NT2/D1 (cell line): Measurements from ENCODE around the gene DLG3.

Experiments used
- DNase-seq: peaks from one replicate; pipeline ENCODE4 v3.0.0-alpha.2; 2011; ENCODE audit warnings: low read depth, low spot score
- H3K27me3 ChIP-seq: 2 replicates; pipeline ENCODE4 v1.6.0; 2011; ENCODE audit warnings: mild to moderate bottlenecking; ENCODE audit not compliant: insufficient read length, insufficient read depth
- H3K36me3 ChIP-seq: 2 replicates; pipeline ENCODE4 v1.6.1; 2011; ENCODE audit warnings: mild to moderate bottlenecking, low read length, mixed read lengths; ENCODE audit not compliant: insufficient read depth, insufficient read length
- H3K4me1 ChIP-seq: 2 replicates; pipeline ENCODE4 v1.5.1; 2011; ENCODE audit not compliant: insufficient read depth, insufficient read length
- H3K4me3 ChIP-seq: 2 replicates; pipeline ENCODE4 v1.5.1; 2011; ENCODE audit warnings: low read depth; ENCODE audit not compliant: insufficient read length
- H3K9ac ChIP-seq: 2 replicates; pipeline ENCODE4 v1.6.0; 2011; ENCODE audit warnings: low read depth; ENCODE audit not compliant: insufficient read length
- H3K9me3 ChIP-seq: 2 replicates; pipeline ENCODE4 v1.5.1; 2011; ENCODE audit warnings: mild to moderate bottlenecking, low read length; ENCODE audit not compliant: insufficient read depth
- SUZ12 ChIP-seq: IDR thresholded peaks from 2 replicates; pipeline ENCODE4 v1.6.1; 2011; ENCODE audit not compliant: insufficient read length, insufficient read depth; ENCODE audit errors: extremely low read depth
- YY1 ChIP-seq: IDR thresholded peaks from 2 replicates; pipeline ENCODE4 v1.6.1; 2011; ENCODE audit not compliant: insufficient read length, insufficient read depth
- ZNF274 ChIP-seq: IDR thresholded peaks from 2 replicates; pipeline ENCODE4 v1.6.1; 2011; ENCODE audit warnings: mild to moderate bottlenecking, low read depth, low read length

DLG3 gene

GRCh38 chrX:70466968-70467367, 22.3 kb downstream of the DLG3 start:
- no peak overlapping the region for H3K9ac ChIP-seq
- no peak overlapping the region for H3K4me3 ChIP-seq
- TF ChIP-seq YY1: no peak
- TF ChIP-seq SUZ12: no peak
- no peak for TF ChIP-seq ZNF274
- H3K9me3 ChIP-seq: no peaks in the 10 kb centered on the region; the same call in 1 of the 2 replicates
- no peaks in the 10 kb centered on the region for H3K4me1 ChIP-seq
- no peaks in the 10 kb centered on the region for H3K27me3 ChIP-seq
- no peak for DNase-seq
- peaks cover 8% of the 10 kb centered on the region for H3K36me3 ChIP-seq

GRCh38 chrX:70468709-70469108, 24.1 kb downstream of the DLG3 start:
- Histone ChIP-seq H3K4me3 (no peak overlapping the region), H3K27me3 (no peaks in the 10 kb centered on the region), H3K4me1 (no peaks in the 10 kb centered on the region), H3K9ac (no peak overlapping the region), H3K36me3 (peaks cover 6% of the 10 kb centered on the region), H3K9me3 (no peaks in the 10 kb centered on the region; the same call in 1 of the 2 replicates)
- TF ChIP-seq SUZ12 (no peak), ZNF274 (no peak), YY1 (no peak)
- no peak for DNase-seq

GRCh38 chrX:70470850-70471289, 26.2 kb downstream of the DLG3 start:
- H3K4me3 ChIP-seq: no peak overlapping the region
- no peak for DNase-seq
- no peaks in the 10 kb centered on the region; the same call in 1 of the 2 replicates for H3K9me3 ChIP-seq
- peaks cover 4% of the 10 kb centered on the region for H3K36me3 ChIP-seq
- H3K9ac ChIP-seq: no peak overlapping the region
- H3K27me3 ChIP-seq: no peaks in the 10 kb centered on the region
- TF ChIP-seq ZNF274 (no peak), YY1 (no peak), SUZ12 (no peak)
- H3K4me1 ChIP-seq: no peaks in the 10 kb centered on the region

- no peak overlapping the region for H3K4me3 ChIP-seq
- TF ChIP-seq SUZ12 (no peak), YY1 (no peak)
- peaks cover 9% of the 10 kb centered on the region for H3K36me3 ChIP-seq
- H3K9ac ChIP-seq: peak overlapping the region; percentile 32
- no peaks in the 10 kb centered on the region for H3K9me3 ChIP-seq
- no peaks in the 10 kb centered on the region for H3K27me3 ChIP-seq
- peaks cover 13% of the 10 kb centered on the region for H3K4me1 ChIP-seq
- no peak for DNase-seq
Measured at GRCh38 chrX:70476166-70476933, 31.7 kb downstream of the DLG3 start.

GRCh38 chrX:70476934-70477733, 32.5 kb downstream of the DLG3 start:
- H3K4me1 ChIP-seq: peaks cover 13% of the 10 kb centered on the region
- peak; percentile 68 for DNase-seq
- no peak for TF ChIP-seq ZNF274
- no peak for TF ChIP-seq YY1
- no peak for TF ChIP-seq SUZ12
- no peak overlapping the region for H3K9ac ChIP-seq
- H3K36me3 ChIP-seq: peaks cover 17% of the 10 kb centered on the region
- no peaks in the 10 kb centered on the region for H3K27me3 ChIP-seq
- no peaks in the 10 kb centered on the region for H3K9me3 ChIP-seq
- no peak overlapping the region for H3K4me3 ChIP-seq

- TF ChIP-seq SUZ12: no peak
- TF ChIP-seq ZNF274: no peak
- no peak for TF ChIP-seq YY1
- H3K36me3 ChIP-seq: peaks cover 18% of the 10 kb centered on the region
- H3K27me3 ChIP-seq: no peaks in the 10 kb centered on the region
- H3K9me3 ChIP-seq: no peaks in the 10 kb centered on the region
- no peak for DNase-seq
- H3K9ac ChIP-seq: no peak overlapping the region
- H3K4me3 ChIP-seq: no peak overlapping the region
- H3K4me1 ChIP-seq: peaks cover 13% of the 10 kb centered on the region
Measured at GRCh38 chrX:70477734-70478075, 33.1 kb downstream of the DLG3 start.
